Measurements from ENCODE around the gene KCTD20.
A peak's percentile ranks its signal among the peaks of the same experiment; 100 is the strongest.

The KCTD20 gene

GRCh38 chr6:36516559-36516958, 73.8 kb downstream of the KCTD20 start:
- Mint-ChIP-seq H3K27me3 (no peaks in the 10 kb centered on the region), H3K36me3 (peaks cover 69% of the 10 kb centered on the region), H3K4me3 (no peak overlapping the region), H3K4me1 (peaks cover 41% of the 10 kb centered on the region), H3K9me3 (no peaks in the 10 kb centered on the region), H3K27ac (peak overlapping the region; percentile 55)
- CTCF ChIA-PET: interaction anchor here (0.6 kb wide), 1 partner anchor 473 kb away, joined by 4 read pairs; no protein-coding TSS in a partner anchor
- no peak for DNase-seq

GRCh38 chr6:36516988-36517387, 74.2 kb downstream of the KCTD20 start:
- Mint-ChIP-seq H3K4me3 (no peak overlapping the region), H3K4me1 (peaks cover 41% of the 10 kb centered on the region), H3K9me3 (no peaks in the 10 kb centered on the region), H3K27me3 (no peaks in the 10 kb centered on the region), H3K36me3 (peaks cover 68% of the 10 kb centered on the region), H3K27ac (no peak overlapping the region)
- DNase-seq: no peak
- CTCF ChIA-PET: no interaction called here

- CTCF ChIA-PET: no interaction called here
- Mint-ChIP-seq H3K4me1 (peaks cover 41% of the 10 kb centered on the region), H3K4me3 (no peak overlapping the region), H3K36me3 (peaks cover 69% of the 10 kb centered on the region), H3K9me3 (no peaks in the 10 kb centered on the region), H3K27me3 (no peaks in the 10 kb centered on the region), H3K27ac (no peak overlapping the region)
- DNase-seq: no peak
Observed at GRCh38 chr6:36517408-36517807, 74.6 kb downstream of the KCTD20 start.

GRCh38 chr6:36519352-36519751, 76.6 kb downstream of the KCTD20 start:
- H3K9me3 Mint-ChIP-seq: no peaks in the 10 kb centered on the region
- peaks cover 42% of the 10 kb centered on the region for H3K4me1 Mint-ChIP-seq
- peaks cover 75% of the 10 kb centered on the region for H3K36me3 Mint-ChIP-seq
- CTCF ChIA-PET: no interaction called here
- no peak for DNase-seq
- no peak overlapping the region for H3K4me3 Mint-ChIP-seq
- no peaks in the 10 kb centered on the region for H3K27me3 Mint-ChIP-seq
- no peak overlapping the region for H3K27ac Mint-ChIP-seq

GRCh38 chr6:36523451-36523850, 80.7 kb downstream of the KCTD20 start:
- DNase-seq: no peak
- Mint-ChIP-seq H3K4me3 (no peak overlapping the region), H3K4me1 (peaks cover 36% of the 10 kb centered on the region), H3K27me3 (no peaks in the 10 kb centered on the region), H3K36me3 (peaks cover 66% of the 10 kb centered on the region), H3K27ac (no peak overlapping the region), H3K9me3 (no peaks in the 10 kb centered on the region)
- CTCF ChIA-PET: no interaction called here

- H3K4me3 Mint-ChIP-seq: no peak overlapping the region
- H3K4me1 Mint-ChIP-seq: peaks cover 34% of the 10 kb centered on the region
- DNase-seq: no peak
- H3K27me3 Mint-ChIP-seq: no peaks in the 10 kb centered on the region
- no peaks in the 10 kb centered on the region for H3K9me3 Mint-ChIP-seq
- CTCF ChIA-PET: no interaction called here
- H3K27ac Mint-ChIP-seq: no peak overlapping the region
- peaks cover 63% of the 10 kb centered on the region for H3K36me3 Mint-ChIP-seq
Observed at GRCh38 chr6:36523936-36524499, 81.2 kb downstream of the KCTD20 start.

- Mint-ChIP-seq H3K27ac (no peak overlapping the region), H3K4me3 (no peak overlapping the region), H3K9me3 (no peaks in the 10 kb centered on the region), H3K36me3 (peaks cover 61% of the 10 kb centered on the region), H3K4me1 (peaks cover 29% of the 10 kb centered on the region), H3K27me3 (no peaks in the 10 kb centered on the region)
- DNase-seq: no peak
- CTCF ChIA-PET: no interaction called here
Observed at GRCh38 chr6:36524871-36525270, 82.1 kb downstream of the KCTD20 start.

GRCh38 chr6:36525346-36525745, 82.5 kb downstream of the KCTD20 start:
- no peak for DNase-seq
- Mint-ChIP-seq H3K27ac (no peak overlapping the region), H3K4me1 (peaks cover 25% of the 10 kb centered on the region), H3K27me3 (no peaks in the 10 kb centered on the region), H3K4me3 (no peak overlapping the region), H3K9me3 (no peaks in the 10 kb centered on the region), H3K36me3 (peaks cover 56% of the 10 kb centered on the region)
- CTCF ChIA-PET: no interaction called here

GRCh38 chr6:36526066-36526465, 83.3 kb downstream of the KCTD20 start:
- CTCF ChIA-PET: no interaction called here
- Mint-ChIP-seq H3K27me3 (no peaks in the 10 kb centered on the region), H3K4me1 (peaks cover 24% of the 10 kb centered on the region), H3K4me3 (no peak overlapping the region), H3K27ac (peak overlapping the region; percentile 50), H3K9me3 (no peaks in the 10 kb centered on the region), H3K36me3 (peaks cover 54% of the 10 kb centered on the region)
- no peak for DNase-seq

GRCh38 chr6:36533321-36533720, 90.5 kb downstream of the KCTD20 start:
- Mint-ChIP-seq H3K9me3 (no peaks in the 10 kb centered on the region), H3K27me3 (no peaks in the 10 kb centered on the region), H3K4me1 (peaks cover 43% of the 10 kb centered on the region), H3K36me3 (peaks cover 73% of the 10 kb centered on the region), H3K27ac (no peak overlapping the region), H3K4me3 (no peak overlapping the region)
- no peak for DNase-seq
- CTCF ChIA-PET: interaction anchor here (0.6 kb wide), 1 partner anchor 148 kb away, joined by 3 read pairs; no protein-coding TSS in a partner anchor

- H3K27ac Mint-ChIP-seq: peak overlapping the region; percentile 52
- peaks cover 59% of the 10 kb centered on the region for H3K4me1 Mint-ChIP-seq
- peaks cover 76% of the 10 kb centered on the region for H3K36me3 Mint-ChIP-seq
- no peak for DNase-seq
- no peaks in the 10 kb centered on the region for H3K27me3 Mint-ChIP-seq
- no peak overlapping the region for H3K4me3 Mint-ChIP-seq
- CTCF ChIA-PET: no interaction called here
- H3K9me3 Mint-ChIP-seq: no peaks in the 10 kb centered on the region
Observed at GRCh38 chr6:36536873-36537547, 94.2 kb downstream of the KCTD20 start.

GRCh38 chr6:36539814-36540568, 97.2 kb downstream of the KCTD20 start:
- Mint-ChIP-seq H3K4me3 (peak overlapping the region; percentile 31), H3K36me3 (peaks cover 64% of the 10 kb centered on the region), H3K27me3 (no peaks in the 10 kb centered on the region), H3K27ac (peak overlapping the region; percentile 72), H3K9me3 (no peaks in the 10 kb centered on the region), H3K4me1 (peaks cover 66% of the 10 kb centered on the region)
- DNase-seq: no peak
- CTCF ChIA-PET: interaction anchor here (1.0 kb wide), 1 partner anchor 58 kb away, joined by 3 read pairs; no protein-coding TSS in a partner anchor
